Measurements from ENCODE around the gene PTGIR. TPM values are rescaled to one million over a fixed set of nuclear protein-coding genes. Genes with fewer than 3 reads are reported as not detected.
A peak's percentile ranks its signal among the peaks of the same experiment; 100 is the strongest.

Gene PTGIR
- total and polyA plus RNA-seq, 4 experiments from 2014 or later: 0.11 to 1.9 (median 0.89) TPM

GRCh38 chr19:46648961-46649960, 24.4 kb upstream of the PTGIR start:
- H3K27me3 ChIP-seq (ENCODE audit: insufficient read depth, low read length): peaks cover 23% of the 10 kb centered on the region
- intact Hi-C loops (cut with micrococcal nuclease): no loop called here

DNA sequence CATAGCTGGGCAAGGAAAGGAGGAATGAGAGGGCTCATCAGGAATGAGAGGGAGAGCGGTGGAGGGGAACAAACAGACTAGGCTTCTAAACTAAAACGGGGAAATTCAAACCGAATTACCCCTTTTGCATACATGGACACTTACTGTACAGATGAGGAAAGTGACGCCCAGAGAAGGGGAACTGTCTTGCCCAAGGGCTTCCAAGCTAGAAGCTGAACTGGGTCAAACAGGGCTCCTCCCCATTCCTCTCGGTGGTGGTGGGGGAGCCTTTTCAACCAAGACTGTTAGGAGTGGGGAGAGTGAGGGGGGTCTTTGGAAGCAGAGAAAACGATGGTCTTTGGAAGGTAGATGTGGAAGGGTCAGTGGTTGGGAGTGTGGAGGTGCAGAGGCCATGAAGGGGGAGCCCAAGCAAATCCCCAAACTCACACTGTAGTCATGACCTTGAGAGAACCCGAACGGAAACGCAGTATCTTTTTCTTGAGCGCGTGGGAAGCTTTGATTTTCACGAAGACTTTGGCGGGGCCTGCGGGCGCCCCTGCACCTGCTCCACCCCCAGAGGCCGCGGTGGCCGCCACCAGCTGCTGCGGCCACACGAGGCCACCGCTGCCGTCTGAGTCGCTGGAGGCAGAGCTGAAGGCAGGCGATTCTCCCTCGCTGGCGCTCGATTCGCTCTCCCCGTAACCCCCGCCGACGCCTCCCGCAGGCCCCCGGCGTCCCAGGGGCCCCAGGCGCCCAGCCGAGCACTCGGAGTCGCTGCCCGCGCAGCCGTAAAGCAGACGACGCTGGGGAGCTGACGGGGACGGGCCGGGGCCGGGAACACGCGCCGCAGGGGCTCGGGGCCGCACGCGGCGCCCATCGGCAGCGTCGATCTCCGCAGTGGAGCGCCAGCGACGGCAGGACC, 23.4 kb upstream of the PTGIR start:
- Mint-ChIP-seq H3K27ac (peak overlapping the region in 3 of 7 donors; percentile 26 to 42 (median 35)), H3K36me3 (peaks cover 0 to 1% of the 10 kb centered on the region in 2 donors), H3K4me3 (peak overlapping the region in 7 of 8 donors; percentile 21 to 57 (median 52)), H3K9me3 (peaks cover 0 to 21% (median 11%) of the 10 kb centered on the region in 8 donors), H3K4me1 (peaks cover 6 to 10% (median 6%) of the 10 kb centered on the region in 4 donors), H3K27me3 (peaks cover 29 to 39% of the 10 kb centered on the region in 2 donors)
- Histone ChIP-seq H3K27ac (ENCODE audit: low read depth, low read length) (no peak overlapping the region), H3K4me1 (ENCODE audit: insufficient read depth, low read length) (no peaks in the 10 kb centered on the region), H3K9me3 (ENCODE audit: control insufficient read depth in 1 of 2, low read length in 2 of 2) (no peaks in the 10 kb centered on the region), H3K36me3 (ENCODE audit: insufficient read depth, low read length) (no peaks in the 10 kb centered on the region), H3K27me3 (ENCODE audit: insufficient read depth, low read length) (peaks cover 23% of the 10 kb centered on the region), H3K4me3 (ENCODE audit: low read length in 2 of 2) (no peak overlapping the region)
- DNase-seq: peak in 1 of 5 donors; percentile 18
- POLR2A ChIA-PET (ENCODE audit: partially characterized antibody): no interaction called here
- CTCF ChIA-PET (ENCODE audit: partially characterized antibody): interaction anchor here (0.5 to 1.0 kb wide), 2 partner anchors 13 to 949 kb away, joined by 3 to 4 read pairs; partner anchors contain the start of gene DACT3
- intact Hi-C loops (cut with micrococcal nuclease): no loop called here

More at GRCh38 chr19:46648961-46649960, 24.4 kb upstream of the PTGIR start:
- H3K9me3 ChIP-seq (ENCODE audit: control insufficient read depth in 1 of 2, low read length in 2 of 2): no peaks in the 10 kb centered on the region
- no peak overlapping the region for H3K27ac ChIP-seq (ENCODE audit: low read depth, low read length)
- no peak for DNase-seq
- no peaks in the 10 kb centered on the region for H3K4me1 ChIP-seq (ENCODE audit: insufficient read depth, low read length)
- Mint-ChIP-seq H3K4me1 (peaks cover 6 to 10% (median 6%) of the 10 kb centered on the region in 4 donors), H3K36me3 (peaks cover 0 to 1% of the 10 kb centered on the region in 2 donors), H3K9me3 (peaks cover 0 to 21% (median 11%) of the 10 kb centered on the region in 8 donors), H3K4me3 (peak overlapping the region in 2 of 8 donors; percentile 21 to 76), H3K27me3 (peaks cover 33 to 42% of the 10 kb centered on the region in 2 donors), H3K27ac (no peak overlapping the region)
- ChIA-PET POLR2A (ENCODE audit: partially characterized antibody) (no interaction called here), CTCF (ENCODE audit: partially characterized antibody) (interaction anchor here (1.0 kb wide), 1 partner anchor 13 kb away, joined by 3 read pairs; no protein-coding TSS in a partner anchor)
- no peak overlapping the region for H3K4me3 ChIP-seq (ENCODE audit: low read length in 2 of 2)
- no peaks in the 10 kb centered on the region for H3K36me3 ChIP-seq (ENCODE audit: insufficient read depth, low read length)

DNA sequence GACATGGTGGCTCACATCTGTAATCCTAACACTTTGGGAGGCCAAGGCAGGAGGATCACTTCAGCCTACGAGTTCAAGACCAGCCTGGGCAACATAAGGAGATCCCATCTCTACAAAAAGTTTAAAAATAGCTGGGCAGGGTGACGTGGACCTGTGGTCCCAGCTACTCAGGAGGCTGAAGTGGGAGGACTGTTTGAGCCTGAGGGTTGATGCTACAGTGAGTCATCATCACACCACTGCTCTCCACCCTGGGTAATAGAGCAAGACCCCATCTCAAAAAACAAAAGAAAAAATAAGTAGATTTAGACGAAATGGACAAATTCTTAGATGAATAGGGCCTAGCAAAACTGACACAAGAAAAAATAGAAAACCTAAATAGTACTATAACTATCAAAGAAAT, 21.5 kb upstream of the PTGIR start:
- no peaks in the 10 kb centered on the region for H3K4me1 ChIP-seq (ENCODE audit: insufficient read depth, low read length)
- no peak overlapping the region for H3K27ac ChIP-seq (ENCODE audit: low read depth, low read length)
- DNase-seq: no peak
- CTCF ChIA-PET (ENCODE audit: partially characterized antibody): no interaction called here
- peaks cover 17% of the 10 kb centered on the region for H3K27me3 ChIP-seq (ENCODE audit: insufficient read depth, low read length)
- H3K4me3 ChIP-seq (ENCODE audit: low read length in 2 of 2): no peak overlapping the region
- no peak overlapping the region for H3K4me3 Mint-ChIP-seq
- peaks cover 28 to 33% of the 10 kb centered on the region in 2 donors for H3K27me3 Mint-ChIP-seq
- H3K9me3 ChIP-seq (ENCODE audit: control insufficient read depth in 1 of 2, low read length in 2 of 2): no peaks in the 10 kb centered on the region
- H3K36me3 ChIP-seq (ENCODE audit: insufficient read depth, low read length): no peaks in the 10 kb centered on the region
- peaks cover 6 to 10% (median 6%) of the 10 kb centered on the region in 4 donors for H3K4me1 Mint-ChIP-seq
- intact Hi-C loops (cut with micrococcal nuclease): no loop called here
- H3K36me3 Mint-ChIP-seq: peaks cover 0 to 1% of the 10 kb centered on the region in 2 donors
- POLR2A ChIA-PET (ENCODE audit: partially characterized antibody): no interaction called here
- H3K9me3 Mint-ChIP-seq: peaks cover 0 to 21% (median 11%) of the 10 kb centered on the region in 8 donors
- no peak overlapping the region for H3K27ac Mint-ChIP-seq

DNA sequence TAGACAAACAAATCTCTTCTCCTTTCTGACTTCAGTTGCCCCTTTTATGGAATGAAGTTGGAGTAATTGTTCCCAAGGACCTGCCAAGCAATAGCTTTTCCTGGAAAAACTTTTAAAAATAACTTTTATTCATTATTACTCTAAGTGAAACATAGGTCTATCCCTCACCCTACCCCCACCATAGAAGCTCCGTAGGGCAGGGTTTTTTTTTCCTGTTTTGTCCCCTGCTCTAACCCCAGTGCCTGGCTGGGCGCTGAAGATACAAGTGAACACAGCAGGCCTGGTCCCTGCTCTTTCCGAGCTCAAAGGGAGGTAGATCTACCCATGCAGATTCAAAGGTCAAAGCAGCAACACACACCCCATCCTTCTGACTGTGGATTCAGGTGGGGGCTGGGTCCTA, 19.8 kb upstream of the PTGIR start:
- Histone ChIP-seq H3K27ac (ENCODE audit: low read depth, low read length) (no peak overlapping the region), H3K9me3 (ENCODE audit: control insufficient read depth in 1 of 2, low read length in 2 of 2) (no peaks in the 10 kb centered on the region), H3K4me1 (ENCODE audit: insufficient read depth, low read length) (peaks cover 4% of the 10 kb centered on the region), H3K36me3 (ENCODE audit: insufficient read depth, low read length) (no peaks in the 10 kb centered on the region), H3K4me3 (ENCODE audit: low read length in 2 of 2) (no peak overlapping the region), H3K27me3 (ENCODE audit: insufficient read depth, low read length) (peaks cover 12% of the 10 kb centered on the region)
- intact Hi-C loops (cut with micrococcal nuclease): no loop called here
- H3K36me3 Mint-ChIP-seq: peaks cover 0 to 1% of the 10 kb centered on the region in 2 donors
- ChIA-PET CTCF (ENCODE audit: partially characterized antibody) (interaction anchor here (0.8 to 1.0 kb wide), 2 partner anchors 31 to 101 kb away, joined by 4 read pairs; no protein-coding TSS in a partner anchor), POLR2A (ENCODE audit: partially characterized antibody) (no interaction called here)
- no peak overlapping the region for H3K27ac Mint-ChIP-seq
- no peak overlapping the region for H3K4me3 Mint-ChIP-seq
- peaks cover 0 to 21% (median 9%) of the 10 kb centered on the region in 8 donors for H3K9me3 Mint-ChIP-seq
- DNase-seq: no peak
- H3K4me1 Mint-ChIP-seq: peaks cover 5 to 12% (median 6%) of the 10 kb centered on the region in 4 donors
- H3K27me3 Mint-ChIP-seq: peaks cover 26 to 27% of the 10 kb centered on the region in 2 donors

GRCh38 chr19:46640656-46641055, 15.8 kb upstream of the PTGIR start:
- CTCF ChIA-PET (ENCODE audit: partially characterized antibody): interaction anchor here (0.8 to 1.1 kb wide), 2 partner anchors 24 to 47 kb away, joined by 3 read pairs; no protein-coding TSS in a partner anchor
- H3K27ac Mint-ChIP-seq: peak overlapping the region in 1 of 7 donors; percentile 62

GRCh38 chr19:46639358-46640182, 14.7 kb upstream of the PTGIR start:
- intact Hi-C loops (cut with micrococcal nuclease): no loop called here

More at GRCh38 chr19:46640656-46641055, 15.8 kb upstream of the PTGIR start:
- Histone ChIP-seq H3K36me3 (ENCODE audit: insufficient read depth, low read length) (no peaks in the 10 kb centered on the region), H3K4me1 (ENCODE audit: insufficient read depth, low read length) (peaks cover 24% of the 10 kb centered on the region), H3K27ac (ENCODE audit: low read depth, low read length) (no peak overlapping the region), H3K9me3 (ENCODE audit: control insufficient read depth in 1 of 2, low read length in 2 of 2) (no peaks in the 10 kb centered on the region), H3K4me3 (ENCODE audit: low read length in 2 of 2) (no peak overlapping the region), H3K27me3 (ENCODE audit: insufficient read depth, low read length) (no peaks in the 10 kb centered on the region)
- Mint-ChIP-seq H3K36me3 (peaks cover 0 to 1% of the 10 kb centered on the region in 2 donors), H3K9me3 (peaks cover 0 to 2% (median 0%) of the 10 kb centered on the region in 8 donors), H3K4me1 (peaks cover 0 to 11% (median 2%) of the 10 kb centered on the region in 4 donors), H3K4me3 (peak overlapping the region in 7 of 8 donors; percentile 31 to 68 (median 59)), H3K27me3 (peaks cover 9% of the 10 kb centered on the region in 2 donors)
- no peak for DNase-seq
- POLR2A ChIA-PET (ENCODE audit: partially characterized antibody): interaction anchor here (1.1 kb wide), 1 partner anchor 73 kb away, joined by 3 read pairs; no protein-coding TSS in a partner anchor
- intact Hi-C loops (cut with micrococcal nuclease): no loop called here

More at GRCh38 chr19:46639358-46640182, 14.7 kb upstream of the PTGIR start:
- H3K27ac Mint-ChIP-seq: peak overlapping the region in 1 of 7 donors; percentile 37
- Histone ChIP-seq H3K9me3 (ENCODE audit: control insufficient read depth in 1 of 2, low read length in 2 of 2) (no peaks in the 10 kb centered on the region), H3K4me1 (ENCODE audit: insufficient read depth, low read length) (peaks cover 27% of the 10 kb centered on the region), H3K4me3 (ENCODE audit: low read length in 2 of 2) (peak overlapping the region; percentile 17 to 53), H3K27me3 (ENCODE audit: insufficient read depth, low read length) (no peaks in the 10 kb centered on the region), H3K36me3 (ENCODE audit: insufficient read depth, low read length) (no peaks in the 10 kb centered on the region), H3K27ac (ENCODE audit: low read depth, low read length) (peak overlapping the region; percentile 24)
- H3K9me3 Mint-ChIP-seq: no peaks in the 10 kb centered on the region
- H3K36me3 Mint-ChIP-seq: no peaks in the 10 kb centered on the region
- peak in 1 of 5 donors; percentile 50 for DNase-seq
- peak overlapping the region in 6 of 8 donors; percentile 51 to 57 (median 54) for H3K4me3 Mint-ChIP-seq
- ChIA-PET CTCF (ENCODE audit: partially characterized antibody) (interaction anchor here (0.6 to 1.1 kb wide), 4 partner anchors 23 to 229 kb away, joined by 3 read pairs; no protein-coding TSS in a partner anchor), POLR2A (ENCODE audit: partially characterized antibody) (interaction anchor here (0.6 to 1.1 kb wide), 2 partner anchors 23 to 74 kb away, joined by 3 read pairs; no protein-coding TSS in a partner anchor)
- H3K27me3 Mint-ChIP-seq: peaks cover 7 to 8% of the 10 kb centered on the region in 2 donors
- H3K4me1 Mint-ChIP-seq: peaks cover 5 to 18% (median 6%) of the 10 kb centered on the region in 4 donors
